22Rv1 (cell line): ENCODE results near the gene PIGN.

Experiments
- ZFX ChIP-seq: fragments of 450-650 bp; IDR thresholded peaks from 2 replicates; pipeline ENCODE4 v1.6.1; 2017; ENCODE audit warnings: antibody characterized with exemption, borderline replicate concordance
- TF ChIP-seq, protein P1 (sequence below): fragments of 450-650 bp; IDR thresholded peaks from 2 replicates; pipeline ENCODE4 v1.5.1; 2017; ENCODE audit warnings: mild to moderate bottlenecking

- TF ChIP-seq, protein P1, sequence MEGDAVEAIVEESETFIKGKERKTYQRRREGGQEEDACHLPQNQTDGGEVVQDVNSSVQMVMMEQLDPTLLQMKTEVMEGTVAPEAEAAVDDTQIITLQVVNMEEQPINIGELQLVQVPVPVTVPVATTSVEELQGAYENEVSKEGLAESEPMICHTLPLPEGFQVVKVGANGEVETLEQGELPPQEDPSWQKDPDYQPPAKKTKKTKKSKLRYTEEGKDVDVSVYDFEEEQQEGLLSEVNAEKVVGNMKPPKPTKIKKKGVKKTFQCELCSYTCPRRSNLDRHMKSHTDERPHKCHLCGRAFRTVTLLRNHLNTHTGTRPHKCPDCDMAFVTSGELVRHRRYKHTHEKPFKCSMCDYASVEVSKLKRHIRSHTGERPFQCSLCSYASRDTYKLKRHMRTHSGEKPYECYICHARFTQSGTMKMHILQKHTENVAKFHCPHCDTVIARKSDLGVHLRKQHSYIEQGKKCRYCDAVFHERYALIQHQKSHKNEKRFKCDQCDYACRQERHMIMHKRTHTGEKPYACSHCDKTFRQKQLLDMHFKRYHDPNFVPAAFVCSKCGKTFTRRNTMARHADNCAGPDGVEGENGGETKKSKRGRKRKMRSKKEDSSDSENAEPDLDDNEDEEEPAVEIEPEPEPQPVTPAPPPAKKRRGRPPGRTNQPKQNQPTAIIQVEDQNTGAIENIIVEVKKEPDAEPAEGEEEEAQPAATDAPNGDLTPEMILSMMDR, result no peak
- no peak for TF ChIP-seq ZFX
Measured at GRCh38 chr18:62118328-62118727, 68.5 kb downstream of the PIGN start.
